ENCODE data around the gene LRP1B.

The LRP1B gene

GRCh38 chr2:140234116-140234515 is 1896.7 kb downstream of the LRP1B start:
- Histone ChIP-seq H3F3A (ENCODE audit: insufficient read depth, low read length) (no peaks in the 10 kb centered on the region), H3K27me3 (ENCODE audit: insufficient read depth, low read length) (no peaks in the 10 kb centered on the region), H3K79me2 (ENCODE audit: insufficient read depth, low read length) (no peaks in the 10 kb centered on the region), H3K9ac (ENCODE audit: low read length) (no peak overlapping the region), H3K36me3 (ENCODE audit: insufficient read depth, low read length) (no peaks in the 10 kb centered on the region), H4K20me1 (ENCODE audit: insufficient read depth, low read length) (no peaks in the 10 kb centered on the region), H3K9me2 (ENCODE audit: low read depth, low read length) (no peaks in the 10 kb centered on the region), H3K4me2 (ENCODE audit: low read length) (no peak overlapping the region), H3K4me1 (ENCODE audit: insufficient read depth, low read length, severe bottlenecking) (no peaks in the 10 kb centered on the region), H3K27ac (ENCODE audit: low read depth, low read length, poor library complexity, severe bottlenecking) (no peak overlapping the region), H2AFZ (ENCODE audit: low read length) (no peak overlapping the region), H3K9me3 (ENCODE audit: low read length) (no peaks in the 10 kb centered on the region), H3K4me3 (ENCODE audit: low read depth, low read length, poor library complexity, severe bottlenecking) (no peak overlapping the region)
- TF ChIP-seq EZH2 (IDR thresholded peaks at IDR 0.05; ENCODE audit: borderline replicate concordance, low read length) (no peak), CTCF (IDR thresholded peaks at IDR 0.05; ENCODE audit: low read length) (no peak)

DNA sequence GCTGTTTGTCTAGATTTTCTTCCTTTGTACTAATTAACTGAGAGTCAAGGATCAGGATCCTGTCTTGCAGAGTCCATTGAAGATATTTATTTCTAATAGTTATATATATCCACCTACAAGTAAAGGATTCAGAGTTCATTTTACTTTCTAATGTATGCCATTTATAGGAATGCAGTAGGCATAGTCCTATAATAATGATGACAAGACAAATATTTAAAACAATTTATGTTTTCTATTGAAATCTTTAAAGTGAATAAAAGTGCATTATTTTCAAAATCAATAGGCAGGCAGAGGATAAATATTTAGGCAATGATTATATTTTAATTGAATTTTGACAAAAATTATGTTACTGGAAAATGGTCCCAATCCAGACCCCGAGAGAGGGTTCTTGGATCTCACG is 1919.9 kb downstream of the LRP1B start:
- Histone ChIP-seq H2AFZ (ENCODE audit: low read length) (no peak overlapping the region), H3F3A (ENCODE audit: insufficient read depth, low read length) (no peaks in the 10 kb centered on the region), H3K4me2 (ENCODE audit: low read length) (no peak overlapping the region), H3K36me3 (ENCODE audit: insufficient read depth, low read length) (no peaks in the 10 kb centered on the region), H3K4me1 (ENCODE audit: insufficient read depth, low read length, severe bottlenecking) (no peaks in the 10 kb centered on the region), H3K9ac (ENCODE audit: low read length) (no peak overlapping the region), H3K27ac (ENCODE audit: low read depth, low read length, poor library complexity, severe bottlenecking) (no peak overlapping the region), H3K27me3 (ENCODE audit: insufficient read depth, low read length) (no peaks in the 10 kb centered on the region), H3K79me2 (ENCODE audit: insufficient read depth, low read length) (no peaks in the 10 kb centered on the region), H3K9me2 (ENCODE audit: low read depth, low read length) (no peaks in the 10 kb centered on the region), H4K20me1 (ENCODE audit: insufficient read depth, low read length) (no peaks in the 10 kb centered on the region), H3K9me3 (ENCODE audit: low read length) (no peaks in the 10 kb centered on the region), H3K4me3 (ENCODE audit: low read depth, low read length, poor library complexity, severe bottlenecking) (no peak overlapping the region)
- TF ChIP-seq EZH2 (IDR thresholded peaks at IDR 0.05; ENCODE audit: borderline replicate concordance, low read length) (no peak), CTCF (IDR thresholded peaks at IDR 0.05; ENCODE audit: low read length) (no peak)

- Histone ChIP-seq H3K4me1 (ENCODE audit: insufficient read depth, low read length, severe bottlenecking) (no peaks in the 10 kb centered on the region), H3K4me3 (ENCODE audit: low read depth, low read length, poor library complexity, severe bottlenecking) (no peak overlapping the region), H3K4me2 (ENCODE audit: low read length) (no peak overlapping the region), H3K79me2 (ENCODE audit: insufficient read depth, low read length) (no peaks in the 10 kb centered on the region), H3K27ac (ENCODE audit: low read depth, low read length, poor library complexity, severe bottlenecking) (no peak overlapping the region), H3K9me2 (ENCODE audit: low read depth, low read length) (no peaks in the 10 kb centered on the region), H3K27me3 (ENCODE audit: insufficient read depth, low read length) (no peaks in the 10 kb centered on the region), H3F3A (ENCODE audit: insufficient read depth, low read length) (no peaks in the 10 kb centered on the region), H3K36me3 (ENCODE audit: insufficient read depth, low read length) (no peaks in the 10 kb centered on the region), H2AFZ (ENCODE audit: low read length) (no peak overlapping the region), H4K20me1 (ENCODE audit: insufficient read depth, low read length) (no peaks in the 10 kb centered on the region), H3K9ac (ENCODE audit: low read length) (no peak overlapping the region), H3K9me3 (ENCODE audit: low read length) (no peaks in the 10 kb centered on the region)
- no peak for TF ChIP-seq CTCF (IDR thresholded peaks at IDR 0.05; ENCODE audit: low read length)
- no peak for TF ChIP-seq EZH2 (IDR thresholded peaks at IDR 0.05; ENCODE audit: borderline replicate concordance, low read length)
Observed at GRCh38 chr2:140205093-140205492, 1925.7 kb downstream of the LRP1B start.
